ENCODE data around the gene KCMF1. TPM values are rescaled to one million over a fixed set of nuclear protein-coding genes. Genes with fewer than 3 reads are reported as not detected.

Gene KCMF1
- total and polyA plus RNA-seq, 2 donors (not counting 1 experiment from before 2014, with no cell fraction given): 43.7 to 81.5 TPM

- peaks cover 84% of the 10 kb centered on the region for H3K79me2 ChIP-seq (ENCODE audit: control insufficient read depth, insufficient read depth, low read length)
- no CpG with 5 or more reads among the region's 5 CpGs for WGBS (ENCODE audit: insufficient coverage)
- no peak for DNase-seq
- no peaks in the 10 kb centered on the region for H3K9me3 ChIP-seq (ENCODE audit: control extremely low read depth in 1 of 3, control insufficient read depth in 2 of 3, insufficient read depth in 1 of 3, low read length in 2 of 3)
- Mint-ChIP-seq H3K27me3 (no peaks in the 10 kb centered on the region), H3K9me3 (ENCODE audit: insufficient read depth) (no peaks in the 10 kb centered on the region), H3K4me3 (no peak overlapping the region), H3K4me1 (peaks cover 2% of the 10 kb centered on the region), H3K27ac (no peak overlapping the region)
- no peak overlapping the region for H3K4me2 ChIP-seq (replicated peaks; ENCODE audit: low read depth, low read length, poor library complexity, severe bottlenecking)
- CTCF ChIA-PET: interaction anchor here (1.3 kb wide), 1 partner anchor 107 kb away, joined by 3 read pairs; no protein-coding TSS in a partner anchor
- H3K27ac ChIP-seq (ENCODE audit: low read length in 2 of 2): no peak overlapping the region
- ATAC-seq (ENCODE audit: low read depth): no peak
- H2AFZ ChIP-seq (ENCODE audit: insufficient read depth, low read depth, low read length, poor library complexity, severe bottlenecking): no peak overlapping the region
- H3K27me3 ChIP-seq (replicated peaks in 1 of 4; ENCODE audit: control extremely low read depth in 1 of 4, control insufficient read depth in 3 of 4, insufficient read depth in 4 of 4, low read length in 3 of 4): no peaks in the 10 kb centered on the region
- H3K9ac ChIP-seq (ENCODE audit: low read length): no peak overlapping the region
- POLR2A ChIA-PET: no interaction called here
- no peak overlapping the region for H3K4me3 ChIP-seq (ENCODE audit: control extremely low read depth in 1 of 5, extremely low read depth in 1 of 5, insufficient read depth in 1 of 5, low read depth in 2 of 5, low read length in 4 of 5)
- H3K36me3 ChIP-seq (replicated peaks in 1 of 2; ENCODE audit: control extremely low read depth in 1 of 2, control insufficient read depth in 1 of 2, extremely low read depth in 1 of 2, insufficient read depth in 2 of 2, low read length in 1 of 2): peaks cover 13 to 60% of the 10 kb centered on the region in 2 experiments
- H3K4me1 ChIP-seq (ENCODE audit: control insufficient read depth in 2 of 2, insufficient read depth in 2 of 2, low read length in 2 of 2): no peaks in the 10 kb centered on the region
- peaks cover 22% of the 10 kb centered on the region for H4K20me1 ChIP-seq (ENCODE audit: control insufficient read depth, insufficient read depth, low read length, poor library complexity, severe bottlenecking)
- intact Hi-C loops (cut with micrococcal nuclease): no loop called here
- TF ChIP-seq EZH2 (IDR thresholded peaks at IDR 0.05; ENCODE audit: borderline replicate concordance, insufficient read depth, low read depth, low read length, poor library complexity, severe bottlenecking): no peak
- TF ChIP-seq, protein P1, sequence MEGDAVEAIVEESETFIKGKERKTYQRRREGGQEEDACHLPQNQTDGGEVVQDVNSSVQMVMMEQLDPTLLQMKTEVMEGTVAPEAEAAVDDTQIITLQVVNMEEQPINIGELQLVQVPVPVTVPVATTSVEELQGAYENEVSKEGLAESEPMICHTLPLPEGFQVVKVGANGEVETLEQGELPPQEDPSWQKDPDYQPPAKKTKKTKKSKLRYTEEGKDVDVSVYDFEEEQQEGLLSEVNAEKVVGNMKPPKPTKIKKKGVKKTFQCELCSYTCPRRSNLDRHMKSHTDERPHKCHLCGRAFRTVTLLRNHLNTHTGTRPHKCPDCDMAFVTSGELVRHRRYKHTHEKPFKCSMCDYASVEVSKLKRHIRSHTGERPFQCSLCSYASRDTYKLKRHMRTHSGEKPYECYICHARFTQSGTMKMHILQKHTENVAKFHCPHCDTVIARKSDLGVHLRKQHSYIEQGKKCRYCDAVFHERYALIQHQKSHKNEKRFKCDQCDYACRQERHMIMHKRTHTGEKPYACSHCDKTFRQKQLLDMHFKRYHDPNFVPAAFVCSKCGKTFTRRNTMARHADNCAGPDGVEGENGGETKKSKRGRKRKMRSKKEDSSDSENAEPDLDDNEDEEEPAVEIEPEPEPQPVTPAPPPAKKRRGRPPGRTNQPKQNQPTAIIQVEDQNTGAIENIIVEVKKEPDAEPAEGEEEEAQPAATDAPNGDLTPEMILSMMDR (IDR thresholded peaks at IDR 0.05): no peak
Measured at GRCh38 chr2:85032621-85033020, 61.7 kb downstream of the KCMF1 start.

GRCh38 chr2:85033388-85033787 lies 62.4 kb downstream of the KCMF1 start:
- TF ChIP-seq, protein P1 (IDR thresholded peaks at IDR 0.05): no peak
- TF ChIP-seq EZH2 (IDR thresholded peaks at IDR 0.05; ENCODE audit: borderline replicate concordance, insufficient read depth, low read depth, low read length, poor library complexity, severe bottlenecking): no peak
- Histone ChIP-seq H3K4me2 (replicated peaks; ENCODE audit: low read depth, low read length, poor library complexity, severe bottlenecking) (no peak overlapping the region), H4K20me1 (ENCODE audit: control insufficient read depth, insufficient read depth, low read length, poor library complexity, severe bottlenecking) (peaks cover 22% of the 10 kb centered on the region), H3K36me3 (replicated peaks in 1 of 2; ENCODE audit: control extremely low read depth in 1 of 2, control insufficient read depth in 1 of 2, extremely low read depth in 1 of 2, insufficient read depth in 2 of 2, low read length in 1 of 2) (peaks cover 18 to 68% of the 10 kb centered on the region in 2 experiments), H3K4me1 (ENCODE audit: control insufficient read depth in 2 of 2, insufficient read depth in 2 of 2, low read length in 2 of 2) (no peaks in the 10 kb centered on the region), H3K9me3 (ENCODE audit: control extremely low read depth in 1 of 3, control insufficient read depth in 2 of 3, insufficient read depth in 1 of 3, low read length in 2 of 3) (no peaks in the 10 kb centered on the region), H3K4me3 (ENCODE audit: control extremely low read depth in 1 of 5, extremely low read depth in 1 of 5, insufficient read depth in 1 of 5, low read depth in 2 of 5, low read length in 4 of 5) (no peak overlapping the region), H3K9ac (ENCODE audit: low read length) (no peak overlapping the region), H3K27me3 (replicated peaks in 1 of 4; ENCODE audit: control extremely low read depth in 1 of 4, control insufficient read depth in 3 of 4, insufficient read depth in 4 of 4, low read length in 3 of 4) (no peaks in the 10 kb centered on the region), H2AFZ (ENCODE audit: insufficient read depth, low read depth, low read length, poor library complexity, severe bottlenecking) (no peak overlapping the region), H3K27ac (ENCODE audit: low read length in 2 of 2) (no peak overlapping the region), H3K79me2 (ENCODE audit: control insufficient read depth, insufficient read depth, low read length) (peaks cover 81% of the 10 kb centered on the region)
- ChIA-PET POLR2A (no interaction called here), CTCF (interaction anchor here (0.6 to 1.3 kb wide), 3 partner anchors 16 to 219 kb away, joined by 3 read pairs; no protein-coding TSS in a partner anchor)
- ATAC-seq (ENCODE audit: low read depth) (no peak), DNase-seq (no peak)
- no peaks in the 10 kb centered on the region for H3K9me3 Mint-ChIP-seq (ENCODE audit: insufficient read depth)
- WGBS (ENCODE audit: insufficient coverage): 83% methylated on average over 1 of the region's 2 CpGs
- intact Hi-C loops (cut with micrococcal nuclease): no loop called here
- peak overlapping the region; percentile 59 for H3K27ac Mint-ChIP-seq
- H3K4me1 Mint-ChIP-seq: peaks cover 2% of the 10 kb centered on the region
- no peak overlapping the region for H3K4me3 Mint-ChIP-seq
- H3K27me3 Mint-ChIP-seq: no peaks in the 10 kb centered on the region
